Endothelial cell of umbilical vein (primary cell): ENCODE data around the gene TEKTIP1. TPM values are rescaled to one million over a fixed set of nuclear protein-coding genes. Genes with fewer than 3 reads are reported as not detected.

Source experiments
- BruUV-seq: library from RNA; stranded (reverse); fragments of 400-500 nt; replicated peaks from 2 replicates; lab custom pipeline; 2021; lab: Mats Ljungman, UMichigan
- CTCF ChIA-PET: fragments of 300-600, 350-600 bp; sonication (Branson Sonifier 250); formaldehyde crosslinking; loops from one replicate; lab custom pipeline; 2021; ENCODE audit warnings: antibody characterized with exemption, inconsistent platforms; lab: Charles Lee
- POLR2A ChIA-PET: fragments of 300-600, 350-600 bp; sonication (Branson Sonifier 250); formaldehyde crosslinking; loops from one replicate; lab custom pipeline; 2021; ENCODE audit warnings: antibody characterized with exemption, inconsistent platforms; lab: Charles Lee
- DNase-seq: peaks from one replicate; pipeline ENCODE4 v3.0.0-alpha.2; 2011; ENCODE audit warnings: low read depth, low spot score
- FAIRE-seq: peaks from 2 replicates; lab custom pipeline; 2011; peaks lifted over from hg19 to GRCh38; lab: Jason Lieb, UNC
- H2AFZ ChIP-seq: 2 replicates; pipeline ENCODE4 v1.6.0; 2012; ENCODE audit warnings: low read depth, low read length, control low read depth, inconsistent platforms
- H3K27ac ChIP-seq: 2 replicates; pipeline ENCODE4 v1.5.1; 2011; ENCODE audit warnings: low read depth, mild to moderate bottlenecking, control low read depth, low read length, moderate library complexity; ENCODE audit not compliant: insufficient read depth
- H3K27me3 ChIP-seq, 2 experiments: 2 replicates each; pipeline versions ENCODE4 v1.6.0 to v1.6.1; 2011; ENCODE audit warnings: low read length in 2 of 2, mixed read lengths in 1 of 2; ENCODE audit not compliant: control insufficient read depth in 2 of 2, insufficient read depth in 2 of 2
- H3K36me3 ChIP-seq, 2 experiments: 2 replicates in 1 of 2; 3 replicates in 1 of 2; pipeline ENCODE4 v1.5.1; 2011; ENCODE audit warnings: low read length in 2 of 2, mild to moderate bottlenecking in 1 of 2, moderate library complexity in 1 of 2; ENCODE audit not compliant: control insufficient read depth in 2 of 2, insufficient read depth in 2 of 2; ENCODE audit errors: extremely low read depth in 1 of 2
- H3K4me1 ChIP-seq: 3 replicates; pipeline ENCODE4 v1.5.1; 2011; ENCODE audit warnings: mild to moderate bottlenecking, low read length; ENCODE audit not compliant: control insufficient read depth, insufficient read depth; ENCODE audit errors: extremely low read depth
- H3K4me2 ChIP-seq: 2 replicates; pipeline ENCODE4 v1.6.1; 2011; ENCODE audit warnings: low read length, control low read depth, mixed read lengths; ENCODE audit not compliant: insufficient read depth
- H3K4me3 ChIP-seq, 3 experiments: fragments of 200-600 bp in 1 of 3; sonication (generic), shearing (Covaris generic) in 1 of 3; replicated peaks in 1 of 3; 2 replicates each; pipeline ENCODE4 v1.5.1; 2011 to 2016; ENCODE audit warnings: control low read depth in 3 of 3, low read length in 3 of 3, mild to moderate bottlenecking in 2 of 3, inconsistent platforms in 1 of 3, low read depth in 1 of 3, moderate library complexity in 1 of 3; ENCODE audit not compliant: insufficient read depth in 1 of 3
- H3K79me2 ChIP-seq: 2 replicates; pipeline ENCODE4 v1.6.0; 2012; ENCODE audit warnings: low read length, inconsistent platforms; ENCODE audit not compliant: control insufficient read depth, insufficient read depth
- H3K9ac ChIP-seq: replicated peaks from 2 replicates; pipeline ENCODE3; 2011; ENCODE audit warnings: low read length, control low read depth; ENCODE audit not compliant: insufficient read depth; ENCODE audit errors: extremely low read depth
- H3K9me1 ChIP-seq: replicated peaks from 3 replicates; pipeline ENCODE4 v1.6.0; 2011; ENCODE audit warnings: mild to moderate bottlenecking, low read length; ENCODE audit not compliant: control insufficient read depth, insufficient read depth; ENCODE audit errors: extremely low read depth
- H3K9me3 ChIP-seq: replicated peaks from 2 replicates; pipeline ENCODE4 v1.5.1; 2012; ENCODE audit warnings: low read length, inconsistent platforms; ENCODE audit not compliant: control insufficient read depth, insufficient read depth
- H4K20me1 ChIP-seq: replicated peaks from 2 replicates; pipeline ENCODE3; 2011; ENCODE audit warnings: mild to moderate bottlenecking, low read length; ENCODE audit not compliant: control insufficient read depth, insufficient read depth; ENCODE audit errors: extremely low read depth
- EZH2 ChIP-seq: IDR thresholded peaks from 2 replicates; pipeline ENCODE4 v1.6.1; 2012; ENCODE audit warnings: borderline replicate concordance, low read depth, mild to moderate bottlenecking, moderate library complexity, low read length, inconsistent platforms; ENCODE audit not compliant: severe bottlenecking
- FOS ChIP-seq: IDR thresholded peaks from 2 replicates; pipeline ENCODE4 v1.6.1; 2011; ENCODE audit warnings: mild to moderate bottlenecking, low read length, moderate library complexity, borderline replicate concordance; ENCODE audit not compliant: insufficient read depth
- GATA2 ChIP-seq: IDR thresholded peaks from 2 replicates; pipeline ENCODE4 v1.7.0; 2011; ENCODE audit warnings: low read depth, mild to moderate bottlenecking, moderate library complexity, mixed read lengths, low read length; ENCODE audit not compliant: insufficient read length, insufficient read depth
- JUN ChIP-seq: IDR thresholded peaks from 2 replicates; pipeline ENCODE4 v1.6.1; 2011; ENCODE audit warnings: borderline replicate concordance, low read depth; ENCODE audit not compliant: insufficient read length, insufficient read depth
- MAX ChIP-seq: IDR thresholded peaks from 2 replicates; pipeline ENCODE4 v1.6.1; 2011; ENCODE audit not compliant: insufficient read depth, insufficient read length
- MYC ChIP-seq: IDR thresholded peaks from one replicate; pipeline ENCODE4 v1.6.1; 2011; ENCODE audit warnings: mild to moderate bottlenecking, low read depth, low read length
- POLR2AphosphoS5 ChIP-seq: IDR thresholded peaks from 2 replicates; pipeline ENCODE4 v1.6.1; 2012; ENCODE audit warnings: low read depth, mild to moderate bottlenecking, control low read depth, low read length, moderate library complexity; ENCODE audit not compliant: insufficient read depth
- dilution Hi-C: fragments of 300-500 bp; cut with MboI; formaldehyde crosslinking; loops from one replicate; pipeline ENCODE4 v1.15.0; 2019; ENCODE audit warnings: low sequenced_read_pairs; ENCODE audit not compliant: extremely low pct_ligation_motif_present
- intact Hi-C: fragments of 100-400 bp; cut with micrococcal nuclease; formaldehyde crosslinking; loops from one replicate; pipeline ENCODE4 v1.10.0; 2022
- polyA plus RNA-seq, 4 experiments: library from polyadenylated mRNA; depleted of rRNA in 3 of 4; stranded (reverse) in 3 of 4; unstranded in 1 of 4; fragments of >200 nt; gene quantifications; 2 replicates each; pipeline versions ENCODE4 v1.2.1 to v1.2.3, GENCODE V29; 2011 to 2012; ENCODE audit warnings: missing spikeins in 1 of 4
- total RNA-seq: library from RNA; stranded (reverse); gene quantifications from 2 replicates; pipeline ENCODE4 v1.2.3, GENCODE V29; 2021
- TF ChIP-seq, protein P1 (sequence below), 2 donors: IDR thresholded peaks; 1 replicate in 1 of 2; 2 replicates in 1 of 2; pipeline ENCODE4 v1.5.1; 2011; ENCODE audit warnings: low read length in 2 of 2, mild to moderate bottlenecking in 2 of 2, moderate library complexity in 2 of 2, control low read depth in 1 of 2, inconsistent platforms in 1 of 2, low read depth in 1 of 2; ENCODE audit not compliant: insufficient read depth in 1 of 2; ENCODE audit errors: extremely low read depth in 1 of 2

Gene TEKTIP1
- total and polyA plus RNA-seq, 2 donors (not counting 3 experiments of a cell fraction or from before 2014, with no cell fraction given): 0.73 TPM; not detected in 1

DNA sequence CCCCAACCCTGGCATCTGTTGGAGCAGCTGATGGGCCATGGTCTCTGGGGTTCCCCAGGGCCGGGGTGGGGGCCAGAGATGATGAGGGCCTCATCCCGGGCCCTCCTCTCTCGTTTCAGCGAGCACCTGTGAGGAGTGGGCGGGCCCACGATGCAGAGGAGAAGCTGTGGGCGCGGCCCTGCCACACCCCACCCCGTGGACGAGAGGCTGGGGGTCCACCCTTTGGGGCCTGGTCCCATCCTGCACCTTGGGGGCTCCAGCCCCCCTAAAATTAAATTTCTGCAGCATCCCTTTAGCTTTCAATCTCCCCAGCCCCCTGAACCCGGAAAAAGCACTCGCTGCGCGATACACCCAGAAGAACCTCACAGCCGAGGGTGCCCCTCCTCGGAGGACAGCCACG is 39.4 kb downstream of the TEKTIP1 start:
- Histone ChIP-seq H2AFZ (no peak overlapping the region), H3K27me3 (no peaks in the 10 kb centered on the region), H3K9ac (no peak overlapping the region), H3K4me1 (peaks cover 16% of the 10 kb centered on the region), H3K27ac (no peak overlapping the region), H3K36me3 (peaks cover 0 to 3% of the 10 kb centered on the region in 2 experiments), H3K4me3 (no peak overlapping the region), H4K20me1 (no peaks in the 10 kb centered on the region), H3K79me2 (peaks cover under 1% of the 10 kb centered on the region), H3K9me3 (no peaks in the 10 kb centered on the region), H3K9me1 (no peaks in the 10 kb centered on the region), H3K4me2 (no peak overlapping the region)
- no peak for FAIRE-seq
- intact Hi-C loops: no loop called here
- ChIA-PET POLR2A (no interaction called here), CTCF (interaction anchor here (1.0 to 1.1 kb wide), 2 partner anchors 13 to 29 kb away, joined by 3 read pairs; no protein-coding TSS in a partner anchor)
- DNase-seq: no peak
- BruUV-seq: no TSS peak
- TF ChIP-seq JUN (no peak), MAX (no peak), MYC (no peak), FOS (no peak), POLR2AphosphoS5 (no peak), EZH2 (no peak), GATA2 (no peak)
- TF ChIP-seq, protein P1, sequence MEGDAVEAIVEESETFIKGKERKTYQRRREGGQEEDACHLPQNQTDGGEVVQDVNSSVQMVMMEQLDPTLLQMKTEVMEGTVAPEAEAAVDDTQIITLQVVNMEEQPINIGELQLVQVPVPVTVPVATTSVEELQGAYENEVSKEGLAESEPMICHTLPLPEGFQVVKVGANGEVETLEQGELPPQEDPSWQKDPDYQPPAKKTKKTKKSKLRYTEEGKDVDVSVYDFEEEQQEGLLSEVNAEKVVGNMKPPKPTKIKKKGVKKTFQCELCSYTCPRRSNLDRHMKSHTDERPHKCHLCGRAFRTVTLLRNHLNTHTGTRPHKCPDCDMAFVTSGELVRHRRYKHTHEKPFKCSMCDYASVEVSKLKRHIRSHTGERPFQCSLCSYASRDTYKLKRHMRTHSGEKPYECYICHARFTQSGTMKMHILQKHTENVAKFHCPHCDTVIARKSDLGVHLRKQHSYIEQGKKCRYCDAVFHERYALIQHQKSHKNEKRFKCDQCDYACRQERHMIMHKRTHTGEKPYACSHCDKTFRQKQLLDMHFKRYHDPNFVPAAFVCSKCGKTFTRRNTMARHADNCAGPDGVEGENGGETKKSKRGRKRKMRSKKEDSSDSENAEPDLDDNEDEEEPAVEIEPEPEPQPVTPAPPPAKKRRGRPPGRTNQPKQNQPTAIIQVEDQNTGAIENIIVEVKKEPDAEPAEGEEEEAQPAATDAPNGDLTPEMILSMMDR (IDR thresholded peaks at IDR 0.05; ENCODE audit: extremely low read depth in 1 of 2, insufficient read depth in 1 of 2, low read depth in 1 of 2, low read length in 2 of 2): no peak
- dilution Hi-C loops: no loop called here
